ENCODE measurements around the gene C1orf146.

The C1orf146 gene

GRCh38 chr1:92194511-92194910 is 23.2 kb upstream of the C1orf146 start:
- TF ChIP-seq CTCF (IDR thresholded peaks at IDR 0.05; ENCODE audit: low read depth, low read length) (no peak), EZH2phosphoT487 (IDR thresholded peaks at IDR 0.05; ENCODE audit: low read depth) (no peak)
- Histone ChIP-seq H3K4me2 (ENCODE audit: low read length) (no peak overlapping the region), H3K36me3 (replicated peaks; ENCODE audit: low read depth, low read length) (no peaks in the 10 kb centered on the region), H3K79me2 (ENCODE audit: low read length) (no peaks in the 10 kb centered on the region), H3K27me3 (ENCODE audit: low read depth, low read length) (no peaks in the 10 kb centered on the region), H3K9ac (ENCODE audit: low read length) (no peak overlapping the region), H4K20me1 (ENCODE audit: insufficient read depth, low read length) (no peaks in the 10 kb centered on the region), H3K4me1 (ENCODE audit: low read length) (no peaks in the 10 kb centered on the region), H3K4me3 (ENCODE audit: low read length) (no peak overlapping the region), H3K27ac (ENCODE audit: low read length) (no peak overlapping the region), H3K9me3 (ENCODE audit: insufficient read depth, low read length) (no peaks in the 10 kb centered on the region), H2AFZ (ENCODE audit: low read depth, low read length) (no peak overlapping the region)

GRCh38 chr1:92201973-92202372 is 15.7 kb upstream of the C1orf146 start:
- H4K20me1 ChIP-seq (ENCODE audit: insufficient read depth, low read length), result no peaks in the 10 kb centered on the region
- TF ChIP-seq CTCF (IDR thresholded peaks at IDR 0.05; ENCODE audit: low read depth, low read length), result no peak
- no peaks in the 10 kb centered on the region for H3K36me3 ChIP-seq (replicated peaks; ENCODE audit: low read depth, low read length)
- H3K4me1 ChIP-seq (ENCODE audit: low read length), result no peaks in the 10 kb centered on the region
- H3K4me3 ChIP-seq (ENCODE audit: low read length), result no peak overlapping the region
- no peak overlapping the region for H2AFZ ChIP-seq (ENCODE audit: low read depth, low read length)
- no peak overlapping the region for H3K27ac ChIP-seq (ENCODE audit: low read length)
- no peaks in the 10 kb centered on the region for H3K27me3 ChIP-seq (ENCODE audit: low read depth, low read length)
- H3K4me2 ChIP-seq (ENCODE audit: low read length), result no peak overlapping the region
- no peaks in the 10 kb centered on the region for H3K79me2 ChIP-seq (ENCODE audit: low read length)
- no peaks in the 10 kb centered on the region for H3K9me3 ChIP-seq (ENCODE audit: insufficient read depth, low read length)
- no peak overlapping the region for H3K9ac ChIP-seq (ENCODE audit: low read length)

GRCh38 chr1:92203105-92203504 is 14.6 kb upstream of the C1orf146 start:
- no peaks in the 10 kb centered on the region for H3K79me2 ChIP-seq (ENCODE audit: low read length)
- H2AFZ ChIP-seq (ENCODE audit: low read depth, low read length), result no peak overlapping the region
- no peak overlapping the region for H3K4me2 ChIP-seq (ENCODE audit: low read length)
- no peaks in the 10 kb centered on the region for H3K4me1 ChIP-seq (ENCODE audit: low read length)
- H3K27me3 ChIP-seq (ENCODE audit: low read depth, low read length), result no peaks in the 10 kb centered on the region
- TF ChIP-seq EZH2phosphoT487 (IDR thresholded peaks at IDR 0.05; ENCODE audit: low read depth) (no peak), CTCF (IDR thresholded peaks at IDR 0.05; ENCODE audit: low read depth, low read length) (no peak)
- H3K4me3 ChIP-seq (ENCODE audit: low read length), result no peak overlapping the region
- H3K36me3 ChIP-seq (replicated peaks; ENCODE audit: low read depth, low read length), result no peaks in the 10 kb centered on the region
- H4K20me1 ChIP-seq (ENCODE audit: insufficient read depth, low read length), result no peaks in the 10 kb centered on the region
- no peak overlapping the region for H3K9ac ChIP-seq (ENCODE audit: low read length)
- H3K9me3 ChIP-seq (ENCODE audit: insufficient read depth, low read length), result no peaks in the 10 kb centered on the region
- no peak overlapping the region for H3K27ac ChIP-seq (ENCODE audit: low read length)

GRCh38 chr1:92210701-92211100 is 7.0 kb upstream of the C1orf146 start:
- Histone ChIP-seq H3K4me2 (ENCODE audit: low read length) (no peak overlapping the region), H3K27ac (ENCODE audit: low read length) (no peak overlapping the region), H3K4me3 (ENCODE audit: low read length) (no peak overlapping the region), H3K4me1 (ENCODE audit: low read length) (no peaks in the 10 kb centered on the region), H3K9ac (ENCODE audit: low read length) (no peak overlapping the region), H3K36me3 (replicated peaks; ENCODE audit: low read depth, low read length) (no peaks in the 10 kb centered on the region), H3K27me3 (ENCODE audit: low read depth, low read length) (no peaks in the 10 kb centered on the region), H3K9me3 (ENCODE audit: insufficient read depth, low read length) (no peaks in the 10 kb centered on the region), H4K20me1 (ENCODE audit: insufficient read depth, low read length) (no peaks in the 10 kb centered on the region), H2AFZ (ENCODE audit: low read depth, low read length) (no peak overlapping the region), H3K79me2 (ENCODE audit: low read length) (no peaks in the 10 kb centered on the region)
- TF ChIP-seq CTCF (IDR thresholded peaks at IDR 0.05; ENCODE audit: low read depth, low read length) (no peak), EZH2phosphoT487 (IDR thresholded peaks at IDR 0.05; ENCODE audit: low read depth) (no peak)

Data from OCI-LY3 (cell line).